B cell (primary cell): ENCODE results near the gene NCLN.

Experiments
- EZH2 ChIP-seq: IDR thresholded peaks from 2 replicates; pipeline ENCODE4 v1.6.1; 2012; ENCODE audit warnings: borderline replicate concordance, low read depth, mild to moderate bottlenecking, moderate library complexity, low read length; ENCODE audit not compliant: insufficient read depth, poor library complexity, severe bottlenecking
- TF ChIP-seq, protein P1 (sequence below): fragments of 200-600 bp; IDR thresholded peaks from one replicate; pipeline ENCODE4 v1.8.0; 2022; ENCODE audit warnings: antibody characterized with exemption, mild to moderate bottlenecking

DNA sequence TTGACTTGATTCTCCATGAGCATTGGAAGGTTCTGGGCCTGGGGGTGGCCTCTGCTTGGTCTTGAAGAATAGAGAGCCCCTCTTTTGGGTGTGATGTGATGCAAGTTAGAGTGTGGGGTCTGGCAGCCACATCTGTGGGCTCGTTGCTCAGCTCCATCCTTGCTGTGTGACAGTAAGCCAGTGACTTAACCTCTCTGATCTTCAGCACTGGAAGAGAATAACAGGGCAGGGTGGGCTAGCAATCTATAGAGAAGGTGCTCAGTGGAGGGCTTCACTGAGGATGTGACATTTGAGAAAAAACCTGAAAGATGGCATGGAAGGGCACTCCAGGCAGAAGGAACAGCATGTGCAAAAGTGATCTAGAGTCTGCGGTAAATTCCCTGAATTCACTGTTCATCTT, 66.9 kb downstream of the NCLN start:
- TF ChIP-seq, protein P1, sequence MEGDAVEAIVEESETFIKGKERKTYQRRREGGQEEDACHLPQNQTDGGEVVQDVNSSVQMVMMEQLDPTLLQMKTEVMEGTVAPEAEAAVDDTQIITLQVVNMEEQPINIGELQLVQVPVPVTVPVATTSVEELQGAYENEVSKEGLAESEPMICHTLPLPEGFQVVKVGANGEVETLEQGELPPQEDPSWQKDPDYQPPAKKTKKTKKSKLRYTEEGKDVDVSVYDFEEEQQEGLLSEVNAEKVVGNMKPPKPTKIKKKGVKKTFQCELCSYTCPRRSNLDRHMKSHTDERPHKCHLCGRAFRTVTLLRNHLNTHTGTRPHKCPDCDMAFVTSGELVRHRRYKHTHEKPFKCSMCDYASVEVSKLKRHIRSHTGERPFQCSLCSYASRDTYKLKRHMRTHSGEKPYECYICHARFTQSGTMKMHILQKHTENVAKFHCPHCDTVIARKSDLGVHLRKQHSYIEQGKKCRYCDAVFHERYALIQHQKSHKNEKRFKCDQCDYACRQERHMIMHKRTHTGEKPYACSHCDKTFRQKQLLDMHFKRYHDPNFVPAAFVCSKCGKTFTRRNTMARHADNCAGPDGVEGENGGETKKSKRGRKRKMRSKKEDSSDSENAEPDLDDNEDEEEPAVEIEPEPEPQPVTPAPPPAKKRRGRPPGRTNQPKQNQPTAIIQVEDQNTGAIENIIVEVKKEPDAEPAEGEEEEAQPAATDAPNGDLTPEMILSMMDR = no peak
- no peak for TF ChIP-seq EZH2
